Choroid plexus epithelial cell (primary cell): ENCODE measurements around the gene TP53I13.

ENCODE experiments used
- DNase-seq: peaks from one replicate; pipeline ENCODE4 v3.0.0-alpha.2; 2010; ENCODE audit warnings: low read depth
- H3K4me3 ChIP-seq: 2 replicates; pipeline ENCODE4 v1.5.1; 2011; ENCODE audit warnings: low read depth, mild to moderate bottlenecking, control low read depth, low read length, moderate library complexity
- CTCF ChIP-seq: conservative IDR thresholded peaks from 2 replicates; pipeline ENCODE4 v1.5.1; 2011; ENCODE audit warnings: low read depth, mild to moderate bottlenecking, control low read depth, inconsistent platforms, low read length, moderate library complexity

The TP53I13 gene

DNA sequence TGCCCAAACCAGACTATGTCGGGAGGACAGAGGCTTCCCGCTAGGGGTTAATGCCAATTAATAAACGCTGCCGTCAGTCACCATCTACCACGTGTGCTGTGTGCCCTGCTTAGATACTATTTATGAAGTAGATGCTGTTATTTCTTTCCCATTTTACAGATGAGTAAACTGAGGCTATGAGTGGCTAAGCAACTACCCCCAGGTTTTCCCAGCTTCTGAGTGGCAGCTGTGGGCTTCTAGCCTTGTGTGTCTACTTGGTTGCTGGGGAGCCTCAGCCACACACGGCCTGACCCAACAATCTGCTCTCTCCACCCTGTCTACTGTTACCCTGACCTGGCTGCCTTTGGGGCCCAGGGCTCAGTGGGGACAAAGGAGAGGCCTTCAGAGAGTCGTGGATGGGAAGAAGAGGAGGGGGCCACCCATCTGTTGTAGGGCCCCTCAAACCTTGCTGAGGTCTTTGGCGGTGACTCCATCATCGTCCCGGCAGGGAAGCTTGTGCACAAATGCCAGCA lies 13.8 kb downstream of the TP53I13 start:
- DNase-seq = no peak
- no peak overlapping the region for H3K4me3 ChIP-seq
- no peak for TF ChIP-seq CTCF

GRCh38 chr17:29582772-29583171 lies 14.3 kb downstream of the TP53I13 start:
- DNase-seq = no peak
- no peak overlapping the region for H3K4me3 ChIP-seq
- no peak for TF ChIP-seq CTCF

DNA sequence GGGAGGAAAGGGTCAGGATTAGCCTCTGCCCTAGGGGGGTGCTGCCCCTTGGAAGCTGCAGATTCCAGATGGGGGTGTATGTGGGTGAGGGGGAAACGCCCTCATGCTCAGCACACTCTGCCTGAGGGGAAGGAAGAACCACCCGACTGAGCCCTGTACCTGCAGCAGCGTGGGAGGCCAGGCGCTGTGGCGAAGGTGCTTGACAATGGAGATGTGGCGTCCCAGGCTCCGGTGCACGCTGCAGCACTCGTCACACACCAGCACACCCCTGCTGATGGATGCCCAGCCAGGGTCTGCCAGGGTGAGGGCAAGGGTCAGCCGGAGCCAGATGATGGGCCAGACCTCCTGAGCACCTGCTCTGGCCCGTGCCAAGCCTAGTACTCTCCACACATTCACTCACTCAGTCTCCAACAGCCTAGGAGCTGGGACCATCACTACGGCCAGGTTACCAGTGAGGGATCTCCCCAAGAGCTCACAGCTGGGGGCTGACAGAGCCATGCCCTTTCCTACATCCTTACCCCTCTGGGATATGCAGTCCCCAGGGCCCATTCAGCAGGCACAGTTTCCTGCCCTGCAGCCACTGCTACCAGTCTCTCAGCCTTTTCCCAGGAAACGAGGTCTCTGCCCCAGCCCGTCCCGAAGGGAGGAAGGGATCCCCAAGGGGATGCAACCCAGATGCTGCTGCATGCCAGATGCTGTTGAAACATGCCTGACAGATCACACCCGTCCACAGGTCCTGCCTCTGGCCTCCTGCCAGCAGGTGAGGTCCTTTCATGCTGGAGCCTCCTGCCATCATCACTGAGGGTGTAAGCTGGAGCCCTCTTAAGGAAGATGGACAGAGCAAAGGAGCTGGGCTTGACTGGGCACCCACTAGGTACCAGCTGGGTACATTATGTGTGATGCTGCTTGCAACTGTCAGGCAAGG lies 15.1 kb downstream of the TP53I13 start:
- no peak overlapping the region for H3K4me3 ChIP-seq
- no peak for TF ChIP-seq CTCF
- no peak for DNase-seq

- no peak overlapping the region for H3K4me3 ChIP-seq
- TF ChIP-seq CTCF = no peak
Observed at GRCh38 chr17:29584452-29585079, 16.1 kb downstream of the TP53I13 start.

GRCh38 chr17:29585080-29585751 lies 16.7 kb downstream of the TP53I13 start:
- peak; percentile 34 for DNase-seq
- TF ChIP-seq CTCF = peak; percentile 54
- no peak overlapping the region for H3K4me3 ChIP-seq

More at GRCh38 chr17:29584452-29585079, 16.1 kb downstream of the TP53I13 start:
- no peak for DNase-seq

DNA sequence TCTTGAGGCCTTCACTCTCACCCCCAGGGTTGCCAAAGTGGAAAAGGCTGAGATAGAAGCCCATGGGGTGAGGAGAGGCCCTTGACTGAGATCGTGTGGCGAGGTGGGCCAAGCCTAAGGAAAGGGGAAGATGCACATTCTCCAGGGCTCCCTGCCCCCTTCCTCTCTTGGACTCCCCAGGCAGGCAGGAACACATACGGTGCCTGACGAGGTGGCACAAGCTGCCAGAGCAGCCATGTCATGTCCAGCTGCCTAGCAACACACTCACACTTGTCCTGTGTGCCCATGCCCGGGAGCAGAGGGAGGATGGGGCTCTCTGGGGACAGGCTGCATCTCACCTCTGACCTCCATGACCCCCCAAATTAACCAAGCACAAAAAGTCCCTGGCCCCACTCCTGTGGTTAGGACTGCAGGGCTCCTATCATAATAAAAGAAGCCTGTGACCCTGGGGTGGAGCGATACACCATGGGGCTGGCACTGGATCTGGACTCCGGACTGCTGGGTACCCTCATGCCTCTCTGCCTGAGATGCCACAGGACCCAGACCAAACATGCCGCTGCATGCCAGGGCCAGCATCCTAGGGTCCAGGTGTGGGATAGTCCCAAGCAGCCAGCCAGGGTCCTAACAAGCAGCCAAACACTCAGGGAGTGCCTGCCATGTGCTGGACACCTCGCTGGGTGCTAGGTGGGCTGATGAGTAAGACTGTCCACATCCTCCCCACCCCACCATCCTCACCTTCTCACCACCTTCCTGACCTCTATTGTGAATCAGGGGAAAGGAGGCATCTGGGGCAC lies 18.4 kb downstream of the TP53I13 start:
- no peak overlapping the region for H3K4me3 ChIP-seq
- TF ChIP-seq CTCF = no peak
- DNase-seq = no peak
